Panc1 (cell line): ENCODE measurements around the gene STPG1. TPM values are rescaled to one million over a fixed set of nuclear protein-coding genes. Genes with fewer than 3 reads are reported as not detected.

Experiments used
- ATAC-seq: fragments of 200-7000 bp; cut with Tn5 transposase; 2 replicates; pipeline ENCODE4 v1.9.1; 2020; ENCODE audit warnings: mild to moderate bottlenecking, moderate library complexity
- BruUV-seq: library from RNA; stranded (reverse); fragments of 400-500 nt; replicated peaks from 2 replicates; lab custom pipeline; 2021; lab: Mats Ljungman, UMichigan
- CTCF ChIA-PET: fragments of 300-600 bp; sonication (Branson Sonifier 250); formaldehyde crosslinking; loops from one replicate; lab custom pipeline; 2022; ENCODE audit warnings: antibody characterized with exemption; lab: Charles Lee
- POLR2A ChIA-PET: fragments of 300-600 bp; sonication (Branson Sonifier 250); formaldehyde crosslinking; loops from one replicate; lab custom pipeline; 2022; ENCODE audit warnings: antibody characterized with exemption; lab: Charles Lee
- DNase-seq: peaks from one replicate; pipeline ENCODE4 v3.0.0-alpha.2; 2010; ENCODE audit warnings: low read depth, low spot score
- H3K27ac ChIP-seq: 2 replicates; pipeline ENCODE4 v1.5.1; 2011; ENCODE audit warnings: mild to moderate bottlenecking, low read length, inconsistent platforms
- H3K27me3 ChIP-seq: fragments of 200-500 bp; sonication (Bioruptor generic); 2 replicates; pipeline ENCODE4 v1.6.0; 2014; ENCODE audit warnings: low read length, inconsistent platforms; ENCODE audit not compliant: control insufficient read depth, insufficient read depth
- H3K36me3 ChIP-seq: fragments of 200-500 bp; sonication (Bioruptor generic); 2 replicates; pipeline ENCODE4 v1.5.1; 2014; ENCODE audit warnings: inconsistent platforms, mild to moderate bottlenecking, low read length, moderate library complexity; ENCODE audit not compliant: control insufficient read depth, insufficient read depth
- H3K4me1 ChIP-seq: 2 replicates; pipeline ENCODE4 v1.5.1; 2011; ENCODE audit warnings: inconsistent platforms, mild to moderate bottlenecking, low read length, moderate library complexity; ENCODE audit not compliant: control insufficient read depth, insufficient read depth
- H3K4me3 ChIP-seq, 2 experiments: 2 replicates each; pipeline ENCODE4 v1.5.1; 2011 to 2012; ENCODE audit warnings: low read depth in 2 of 2, low read length in 2 of 2, mild to moderate bottlenecking in 2 of 2, inconsistent platforms in 1 of 2, moderate library complexity in 1 of 2
- H3K9me3 ChIP-seq: fragments of 200-500 bp; sonication (Bioruptor generic); 2 replicates; pipeline ENCODE4 v1.5.1; 2014; ENCODE audit warnings: low read depth, mild to moderate bottlenecking, inconsistent platforms, low read length, moderate library complexity; ENCODE audit not compliant: control insufficient read depth, insufficient read depth
- POLR2AphosphoS5 ChIP-seq: IDR thresholded peaks from 2 replicates; pipeline ENCODE4 v1.6.1; 2012; ENCODE audit warnings: mild to moderate bottlenecking, low read depth, low read length, moderate library complexity
- SIN3A ChIP-seq: IDR thresholded peaks from 2 replicates; pipeline ENCODE4 v1.6.1; 2012; ENCODE audit warnings: low read depth, mild to moderate bottlenecking, low read length, moderate library complexity, borderline replicate concordance; ENCODE audit not compliant: insufficient read depth
- TCF7L2 ChIP-seq: IDR thresholded peaks from 2 replicates; pipeline ENCODE4 v1.6.1; 2011; ENCODE audit warnings: mild to moderate bottlenecking, low read depth, low read length, inconsistent platforms
- in situ Hi-C: cut with HindIII; loops from 2 replicates; pipeline ENCODE4 v1.10.0; 2016; ENCODE audit warnings: low sequenced_read_pairs, low pct_unique_long_range_greater_than_20kb
- intact Hi-C: fragments of 100-400 bp; cut with micrococcal nuclease; formaldehyde crosslinking; loops from one replicate; pipeline ENCODE4 v1.10.0; 2022; ENCODE audit not compliant: unreplicated experiment
- total RNA-seq: library from RNA; stranded (reverse); gene quantifications from one replicate; pipeline ENCODE4 v1.2.1, GENCODE V29; 2021; ENCODE audit not compliant: unreplicated experiment
- TF ChIP-seq, protein P1 (sequence below): fragments of 450-650 bp; IDR thresholded peaks from 2 replicates; pipeline ENCODE4 v1.5.1; 2017; ENCODE audit warnings: mild to moderate bottlenecking
- TF ChIP-seq, protein P2 (sequence below), 2 experiments: IDR thresholded peaks; 2 replicates each; pipeline ENCODE4 v1.6.1; 2011 to 2012; ENCODE audit warnings: low read depth in 2 of 2, control low read depth in 1 of 2, low read length in 1 of 2, mild to moderate bottlenecking in 1 of 2, moderate library complexity in 1 of 2; ENCODE audit not compliant: insufficient read depth in 1 of 2

STPG1 gene
- total RNA-seq, 1 experiment from 2014 or later, result 9.9 TPM

DNA sequence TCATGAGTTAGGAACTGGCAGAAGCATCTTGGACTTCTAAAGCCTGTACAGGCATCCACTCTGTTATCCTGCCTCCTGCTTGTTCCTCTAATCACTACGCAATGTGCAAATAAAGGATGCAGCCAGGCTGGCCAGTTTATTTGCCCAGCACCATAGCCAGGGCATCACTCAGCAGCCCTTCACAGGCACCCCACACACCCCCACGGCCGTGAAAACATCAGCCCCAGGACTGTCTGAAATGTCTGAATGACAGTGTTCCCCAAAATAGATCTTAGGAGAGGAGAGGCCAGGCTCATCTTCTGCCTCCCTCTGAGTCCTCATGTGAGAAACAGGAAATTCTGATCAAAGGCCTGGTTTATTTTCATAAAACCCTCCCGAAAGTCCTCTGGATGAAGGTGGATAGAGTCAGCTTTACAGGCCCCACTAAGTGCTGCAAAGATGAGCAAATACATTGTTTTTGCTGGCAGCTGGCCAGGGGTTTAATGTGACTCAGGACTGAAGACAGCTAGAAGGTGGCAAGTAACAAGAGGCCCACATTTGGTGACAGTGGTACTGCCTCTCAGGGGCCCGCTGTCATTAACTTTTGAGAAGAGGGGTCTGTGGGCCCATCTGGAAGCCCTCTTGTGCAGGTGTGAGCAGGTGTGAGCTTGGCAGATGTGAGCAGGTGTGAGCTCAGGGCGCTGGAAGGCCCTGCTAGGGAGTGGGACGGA is 61.5 kb downstream of the STPG1 start:
- Histone ChIP-seq H3K27me3 (no peaks in the 10 kb centered on the region), H3K4me1 (no peaks in the 10 kb centered on the region), H3K27ac (no peak overlapping the region), H3K9me3 (no peaks in the 10 kb centered on the region), H3K36me3 (no peaks in the 10 kb centered on the region), H3K4me3 (no peak overlapping the region)
- ChIA-PET CTCF (no interaction called here), POLR2A (no interaction called here)
- in situ Hi-C loops (no loop called here), intact Hi-C loops (no loop called here)
- no peak for DNase-seq
- ATAC-seq, result peak; percentile 32; the same call in 1 of the 2 replicates
- no TSS peak for BruUV-seq
- TF ChIP-seq SIN3A (no peak), POLR2AphosphoS5 (no peak), TCF7L2 (no peak)
- TF ChIP-seq, protein P1, sequence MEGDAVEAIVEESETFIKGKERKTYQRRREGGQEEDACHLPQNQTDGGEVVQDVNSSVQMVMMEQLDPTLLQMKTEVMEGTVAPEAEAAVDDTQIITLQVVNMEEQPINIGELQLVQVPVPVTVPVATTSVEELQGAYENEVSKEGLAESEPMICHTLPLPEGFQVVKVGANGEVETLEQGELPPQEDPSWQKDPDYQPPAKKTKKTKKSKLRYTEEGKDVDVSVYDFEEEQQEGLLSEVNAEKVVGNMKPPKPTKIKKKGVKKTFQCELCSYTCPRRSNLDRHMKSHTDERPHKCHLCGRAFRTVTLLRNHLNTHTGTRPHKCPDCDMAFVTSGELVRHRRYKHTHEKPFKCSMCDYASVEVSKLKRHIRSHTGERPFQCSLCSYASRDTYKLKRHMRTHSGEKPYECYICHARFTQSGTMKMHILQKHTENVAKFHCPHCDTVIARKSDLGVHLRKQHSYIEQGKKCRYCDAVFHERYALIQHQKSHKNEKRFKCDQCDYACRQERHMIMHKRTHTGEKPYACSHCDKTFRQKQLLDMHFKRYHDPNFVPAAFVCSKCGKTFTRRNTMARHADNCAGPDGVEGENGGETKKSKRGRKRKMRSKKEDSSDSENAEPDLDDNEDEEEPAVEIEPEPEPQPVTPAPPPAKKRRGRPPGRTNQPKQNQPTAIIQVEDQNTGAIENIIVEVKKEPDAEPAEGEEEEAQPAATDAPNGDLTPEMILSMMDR, result no peak
- TF ChIP-seq, protein P2, sequence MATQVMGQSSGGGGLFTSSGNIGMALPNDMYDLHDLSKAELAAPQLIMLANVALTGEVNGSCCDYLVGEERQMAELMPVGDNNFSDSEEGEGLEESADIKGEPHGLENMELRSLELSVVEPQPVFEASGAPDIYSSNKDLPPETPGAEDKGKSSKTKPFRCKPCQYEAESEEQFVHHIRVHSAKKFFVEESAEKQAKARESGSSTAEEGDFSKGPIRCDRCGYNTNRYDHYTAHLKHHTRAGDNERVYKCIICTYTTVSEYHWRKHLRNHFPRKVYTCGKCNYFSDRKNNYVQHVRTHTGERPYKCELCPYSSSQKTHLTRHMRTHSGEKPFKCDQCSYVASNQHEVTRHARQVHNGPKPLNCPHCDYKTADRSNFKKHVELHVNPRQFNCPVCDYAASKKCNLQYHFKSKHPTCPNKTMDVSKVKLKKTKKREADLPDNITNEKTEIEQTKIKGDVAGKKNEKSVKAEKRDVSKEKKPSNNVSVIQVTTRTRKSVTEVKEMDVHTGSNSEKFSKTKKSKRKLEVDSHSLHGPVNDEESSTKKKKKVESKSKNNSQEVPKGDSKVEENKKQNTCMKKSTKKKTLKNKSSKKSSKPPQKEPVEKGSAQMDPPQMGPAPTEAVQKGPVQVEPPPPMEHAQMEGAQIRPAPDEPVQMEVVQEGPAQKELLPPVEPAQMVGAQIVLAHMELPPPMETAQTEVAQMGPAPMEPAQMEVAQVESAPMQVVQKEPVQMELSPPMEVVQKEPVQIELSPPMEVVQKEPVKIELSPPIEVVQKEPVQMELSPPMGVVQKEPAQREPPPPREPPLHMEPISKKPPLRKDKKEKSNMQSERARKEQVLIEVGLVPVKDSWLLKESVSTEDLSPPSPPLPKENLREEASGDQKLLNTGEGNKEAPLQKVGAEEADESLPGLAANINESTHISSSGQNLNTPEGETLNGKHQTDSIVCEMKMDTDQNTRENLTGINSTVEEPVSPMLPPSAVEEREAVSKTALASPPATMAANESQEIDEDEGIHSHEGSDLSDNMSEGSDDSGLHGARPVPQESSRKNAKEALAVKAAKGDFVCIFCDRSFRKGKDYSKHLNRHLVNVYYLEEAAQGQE (IDR thresholded peaks at IDR 0.05; ENCODE audit: insufficient read depth in 1 of 2, low read depth in 2 of 2, low read length in 1 of 2), result no peak

DNA sequence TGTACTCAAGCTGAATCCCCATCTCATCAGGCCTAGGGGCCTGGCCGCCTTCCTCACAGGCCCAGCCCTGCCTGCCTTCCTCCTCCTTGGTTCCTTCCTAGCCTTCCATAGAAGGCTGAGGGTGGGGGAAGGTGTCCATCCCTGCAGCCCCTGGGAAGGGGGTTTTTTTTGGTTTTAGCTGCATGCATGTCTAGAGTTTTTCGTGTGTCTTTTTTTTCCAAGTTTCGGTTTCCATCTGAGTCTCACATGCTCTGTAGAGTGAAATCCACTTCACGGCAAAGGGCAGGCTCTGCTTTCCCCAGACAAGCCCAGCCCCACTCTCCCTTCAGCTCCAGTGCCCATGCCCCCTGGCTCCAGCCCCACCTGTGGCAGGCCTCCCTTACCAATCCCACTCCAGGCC is 62.3 kb downstream of the STPG1 start:
- Histone ChIP-seq H3K36me3 (no peaks in the 10 kb centered on the region), H3K4me3 (no peak overlapping the region), H3K9me3 (no peaks in the 10 kb centered on the region), H3K4me1 (no peaks in the 10 kb centered on the region), H3K27me3 (no peaks in the 10 kb centered on the region), H3K27ac (no peak overlapping the region)
- no peak for TF ChIP-seq TCF7L2
- TF ChIP-seq, protein P2 (IDR thresholded peaks at IDR 0.05; ENCODE audit: insufficient read depth in 1 of 2, low read depth in 2 of 2, low read length in 1 of 2), result no peak
- TF ChIP-seq, protein P1, result no peak
- intact Hi-C loops (no loop called here), in situ Hi-C loops (no loop called here)
- no peak for ATAC-seq
- no peak for DNase-seq
- BruUV-seq, result no TSS peak
- CTCF ChIA-PET, result interaction anchor here (0.6 kb wide), 1 partner anchor 1326 kb away, joined by 4 read pairs; no protein-coding TSS in a partner anchor
- POLR2A ChIA-PET, result no interaction called here
